Measurements from ENCODE around the gene TMEM132D.

Gene TMEM132D

DNA sequence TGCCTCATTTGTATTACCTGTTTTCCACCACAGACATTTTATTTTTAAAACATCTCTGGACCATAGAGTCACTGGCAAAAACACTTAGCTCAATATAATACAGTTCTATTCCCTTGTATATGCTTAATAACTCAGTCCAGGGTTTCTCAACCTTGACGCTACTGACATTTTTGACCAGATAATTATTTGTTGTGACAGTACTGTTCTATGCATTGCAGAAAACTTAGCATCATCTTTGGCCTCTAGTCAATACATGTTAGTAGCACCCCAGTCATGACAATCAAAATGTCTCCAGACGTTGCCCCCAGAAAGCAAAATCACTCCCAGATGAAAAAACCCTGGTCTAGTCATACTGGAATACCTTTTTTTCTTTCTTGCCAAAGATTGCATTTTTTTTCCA is 174.7 kb downstream of the TMEM132D start:
- DNase-seq (ENCODE audit: low read depth in 3 of 3, low spot score in 1 of 3), result no peak

DNA sequence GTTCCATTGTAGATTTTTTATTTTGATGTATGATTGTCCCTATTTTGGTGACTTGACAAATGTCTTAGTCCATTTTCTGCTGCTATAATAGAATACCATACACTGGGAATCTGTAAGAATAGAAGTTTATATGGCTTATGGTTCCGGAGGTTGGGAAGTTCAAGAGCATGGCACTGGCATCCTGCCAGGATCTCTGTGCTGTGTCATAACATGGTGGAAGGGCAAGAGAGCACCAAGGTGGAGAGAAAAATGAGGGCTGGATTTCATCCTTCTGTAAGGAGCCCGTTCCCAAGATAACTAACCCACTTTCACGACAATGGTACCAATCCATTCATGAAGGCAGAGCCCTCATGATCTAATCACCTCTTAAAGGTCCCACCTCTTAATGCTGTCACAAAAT is 176.7 kb downstream of the TMEM132D start:
- no peak for DNase-seq (ENCODE audit: low read depth in 3 of 3, low spot score in 1 of 3)

DNA sequence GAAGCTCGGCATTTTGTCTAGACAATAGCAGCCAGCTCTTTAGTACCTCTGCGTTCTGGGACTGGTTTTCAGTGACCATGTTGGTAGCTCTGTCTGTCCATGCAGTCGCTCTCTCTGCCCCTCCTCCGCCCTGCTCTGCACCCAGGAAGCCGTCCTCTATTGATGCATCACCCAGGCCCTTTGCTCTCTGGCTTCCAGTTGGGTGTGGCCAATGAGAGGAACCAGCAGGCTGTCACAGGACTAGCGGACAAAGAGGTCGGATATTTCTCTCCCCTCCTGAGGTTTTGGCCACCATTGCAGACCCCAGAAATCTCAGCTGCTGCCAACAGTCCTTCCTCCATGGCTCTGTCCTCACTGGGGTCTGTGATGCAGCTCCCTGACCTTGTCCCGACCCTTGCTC is 180.6 kb downstream of the TMEM132D start:
- DNase-seq (ENCODE audit: low read depth in 3 of 3, low spot score in 1 of 3), result no peak

DNA sequence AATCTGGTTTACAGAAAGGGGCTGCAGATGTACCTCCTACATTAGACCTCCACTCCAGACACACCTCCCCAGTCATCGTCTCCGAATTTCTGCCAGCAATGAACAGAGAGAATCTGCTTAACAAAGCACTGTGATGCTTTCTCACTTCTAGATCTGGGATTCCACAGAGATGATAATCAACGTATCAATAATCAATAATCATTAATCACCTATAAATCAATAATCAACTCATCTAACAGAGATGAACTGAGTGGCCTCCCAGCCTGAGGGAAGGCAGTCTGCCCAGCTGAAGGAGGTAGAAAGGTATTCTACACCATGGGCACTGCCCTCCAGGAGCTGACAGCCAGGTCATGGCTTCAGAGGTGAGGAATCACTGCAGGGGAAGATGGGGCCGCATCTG is 183.2 kb downstream of the TMEM132D start:
- no peak for DNase-seq (ENCODE audit: low read depth in 3 of 3, low spot score in 1 of 3)

DNA sequence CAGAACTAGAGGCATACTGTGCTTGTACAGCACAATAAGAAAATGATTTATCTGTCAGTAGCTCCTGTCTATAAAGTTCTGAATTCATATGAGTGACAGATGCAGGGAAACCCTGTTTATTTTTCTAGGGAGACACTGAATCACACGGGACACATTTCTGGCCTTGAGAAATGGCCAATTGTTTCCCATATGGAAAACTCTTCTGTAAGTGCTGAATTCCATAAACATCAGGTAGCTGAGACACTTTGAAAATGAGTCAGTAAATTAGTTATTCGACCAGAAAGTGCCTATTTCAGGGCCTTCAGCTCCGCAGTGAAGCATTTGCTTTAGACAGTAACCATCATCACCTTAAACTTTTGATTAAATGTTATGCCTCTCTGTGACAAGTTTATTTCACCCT is 184.4 kb downstream of the TMEM132D start:
- DNase-seq (ENCODE audit: low read depth in 3 of 3, low spot score in 1 of 3), result no peak

DNA sequence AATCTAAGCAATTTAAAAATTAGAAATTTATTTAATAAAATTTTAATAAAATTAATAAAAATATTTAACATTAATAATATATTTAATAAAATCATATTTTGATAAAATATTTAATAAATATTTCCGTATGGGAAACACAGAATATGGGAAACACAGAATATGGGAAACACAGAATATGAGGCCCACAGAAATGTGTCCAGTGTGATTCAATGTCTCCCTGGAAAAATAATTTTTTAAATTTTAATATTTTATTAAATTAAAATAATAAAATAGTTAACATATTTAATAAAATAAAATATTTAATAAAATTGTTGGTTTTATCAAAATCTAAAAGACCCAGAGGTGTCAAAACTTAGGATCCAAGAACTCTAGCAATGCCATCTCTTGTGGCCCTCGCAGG is 186.4 kb downstream of the TMEM132D start:
- no peak for DNase-seq (ENCODE audit: low read depth in 3 of 3, low spot score in 1 of 3)

DNA sequence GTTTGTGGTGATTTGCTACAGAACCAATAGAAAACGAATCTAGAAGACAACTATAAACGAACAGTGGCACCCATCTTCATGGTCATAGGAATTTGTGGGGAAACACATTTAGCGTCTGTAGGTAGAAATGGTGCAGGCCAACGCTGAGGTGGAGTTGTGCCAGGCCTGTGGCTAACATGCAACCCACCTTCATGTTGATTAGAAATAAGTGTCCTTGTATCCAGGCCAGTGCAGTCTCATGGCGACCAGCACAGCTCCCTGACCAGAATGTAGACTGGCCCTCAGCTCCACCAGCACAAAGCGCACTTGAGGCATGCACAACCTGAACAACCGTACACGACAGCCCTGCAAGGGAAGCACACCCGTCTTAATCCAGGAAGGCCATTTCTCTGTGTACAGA is 187.0 kb downstream of the TMEM132D start:
- no peak for DNase-seq (ENCODE audit: low read depth in 3 of 3, low spot score in 1 of 3)

DNA sequence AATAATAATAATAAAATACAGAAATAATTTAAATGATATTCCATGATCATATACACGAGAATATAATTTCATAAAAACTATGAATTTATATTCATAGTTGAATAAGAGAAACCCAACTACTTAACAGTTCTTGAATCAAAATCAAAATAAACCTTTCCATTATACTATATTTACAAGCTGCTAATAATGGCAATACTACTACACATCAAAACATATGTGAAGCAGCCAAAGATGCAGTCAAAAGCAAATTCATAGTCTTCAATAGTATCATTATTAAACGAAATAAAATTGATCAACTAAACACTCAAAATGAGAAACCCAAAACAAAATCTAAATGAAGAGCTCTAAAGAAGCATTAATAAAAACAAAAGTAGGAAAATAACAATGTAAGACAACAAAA is 197.1 kb downstream of the TMEM132D start:
- DNase-seq (ENCODE audit: low read depth in 3 of 3, low spot score in 1 of 3), result no peak

DNA sequence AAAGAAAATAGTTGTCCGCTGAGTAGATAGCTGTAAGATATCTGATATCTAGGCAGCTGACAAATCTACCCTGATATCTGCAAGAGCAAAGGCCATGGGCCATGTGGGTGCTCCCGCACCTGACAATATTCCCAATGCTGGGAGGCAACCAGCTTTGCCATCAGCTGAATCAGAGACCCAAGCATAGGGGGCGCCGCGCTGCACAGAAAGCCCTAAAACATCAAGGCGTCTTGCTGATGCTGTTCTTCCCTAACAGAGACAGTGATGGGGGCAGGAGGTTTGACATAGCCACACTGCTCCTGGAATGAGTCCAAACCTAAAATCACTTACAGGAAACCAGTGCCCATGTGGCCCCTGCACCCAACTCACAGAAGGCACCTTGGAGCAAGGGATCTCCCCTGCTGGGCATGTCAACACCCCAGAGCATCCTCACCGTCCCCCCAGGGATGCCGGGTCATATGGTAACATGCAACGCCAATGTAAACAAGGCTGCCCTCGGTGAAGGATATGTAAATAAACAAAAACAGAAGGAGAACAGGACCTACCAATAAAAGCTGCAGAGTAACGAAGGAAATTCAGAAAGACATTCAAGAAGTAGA is 199.5 kb downstream of the TMEM132D start:
- DNase-seq (ENCODE audit: low read depth in 3 of 3, low spot score in 1 of 3), result no peak

DNA sequence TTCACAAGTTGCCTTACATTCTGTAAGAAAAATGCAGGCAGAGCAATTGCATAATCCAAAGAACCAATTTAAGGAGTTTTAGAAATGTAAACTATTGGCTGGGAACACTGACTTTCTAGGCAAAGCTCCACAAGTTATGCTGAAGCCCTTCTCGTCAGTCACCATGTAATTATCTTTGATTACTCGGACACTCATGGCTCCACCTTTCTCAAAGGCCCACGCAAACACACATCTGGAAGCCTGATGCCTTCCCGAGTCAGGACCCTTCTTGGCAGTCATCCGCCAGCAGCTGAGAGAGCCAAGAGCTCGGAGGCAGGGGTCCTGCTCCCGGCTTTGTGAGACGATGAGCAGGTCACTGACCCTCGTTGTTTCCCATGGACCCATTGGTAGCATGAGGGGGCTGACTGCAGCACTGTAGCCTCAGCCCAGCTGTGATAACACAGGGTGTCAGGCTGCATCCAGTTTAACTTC is 202.2 kb downstream of the TMEM132D start:
- DNase-seq (ENCODE audit: low read depth in 3 of 3, low spot score in 1 of 3), result no peak

DNA sequence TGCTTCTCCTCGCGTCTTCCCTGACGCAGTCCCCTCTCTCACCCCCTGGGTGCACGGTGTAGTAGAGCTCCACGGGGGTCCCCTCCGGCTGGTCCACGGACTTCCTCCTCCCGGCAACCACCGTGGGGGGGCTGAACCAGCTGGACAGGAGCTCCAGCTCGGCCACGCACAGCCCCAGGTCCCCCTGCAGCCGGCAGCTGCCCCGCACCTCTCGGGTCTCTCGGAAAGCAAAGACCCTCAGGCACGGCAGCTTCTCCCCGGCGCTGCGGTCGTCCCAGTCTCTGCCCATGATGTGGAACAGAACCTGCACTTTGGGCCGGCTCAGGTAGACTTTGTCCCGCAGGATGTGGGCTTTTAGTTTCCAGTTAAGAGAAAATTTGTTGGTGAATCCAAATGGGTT is 203.8 kb downstream of the TMEM132D start:
- DNase-seq (ENCODE audit: low read depth in 3 of 3, low spot score in 1 of 3), result no peak

DNA sequence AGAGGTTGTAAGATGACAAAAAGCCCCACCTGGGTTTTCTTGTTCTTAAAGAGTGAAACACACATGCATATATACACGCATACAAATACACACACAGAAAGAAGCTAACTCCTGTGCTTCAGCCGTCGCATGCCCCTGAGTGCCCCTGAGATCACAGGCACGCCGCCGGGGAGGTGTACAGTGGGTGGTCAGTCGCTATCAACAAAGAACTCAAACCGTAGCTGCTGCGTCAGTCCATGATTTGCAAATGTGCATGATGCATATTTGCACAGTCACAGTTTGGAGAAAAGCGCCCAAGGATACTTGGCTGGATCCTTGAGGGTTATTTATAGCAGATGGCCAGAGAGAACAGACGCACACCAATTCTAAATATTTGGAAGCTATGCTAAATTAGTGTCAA is 206.9 kb downstream of the TMEM132D start:
- DNase-seq (ENCODE audit: low read depth in 3 of 3, low spot score in 1 of 3), result no peak

DNA sequence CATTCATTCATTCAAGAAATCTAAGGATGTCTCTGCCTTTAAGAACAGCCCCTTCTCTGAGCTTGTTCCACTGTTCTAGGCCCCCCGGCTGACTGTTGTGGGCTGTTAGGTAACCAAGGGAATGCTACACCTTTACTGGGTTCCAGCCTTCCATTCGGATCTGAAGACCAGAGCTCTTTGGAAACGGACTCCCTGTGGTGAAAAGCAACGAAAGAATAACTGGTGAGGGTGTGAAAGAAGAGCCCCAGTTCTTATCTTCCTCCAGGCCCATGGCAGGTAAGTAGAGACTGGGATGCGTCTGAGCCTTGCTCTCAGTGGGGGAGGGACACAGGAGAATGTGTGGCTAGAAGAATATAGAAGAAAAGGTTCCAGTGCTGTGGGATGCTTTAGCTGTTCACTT is 207.4 kb downstream of the TMEM132D start:
- no peak for DNase-seq (ENCODE audit: low read depth in 3 of 3, low spot score in 1 of 3)

DNA sequence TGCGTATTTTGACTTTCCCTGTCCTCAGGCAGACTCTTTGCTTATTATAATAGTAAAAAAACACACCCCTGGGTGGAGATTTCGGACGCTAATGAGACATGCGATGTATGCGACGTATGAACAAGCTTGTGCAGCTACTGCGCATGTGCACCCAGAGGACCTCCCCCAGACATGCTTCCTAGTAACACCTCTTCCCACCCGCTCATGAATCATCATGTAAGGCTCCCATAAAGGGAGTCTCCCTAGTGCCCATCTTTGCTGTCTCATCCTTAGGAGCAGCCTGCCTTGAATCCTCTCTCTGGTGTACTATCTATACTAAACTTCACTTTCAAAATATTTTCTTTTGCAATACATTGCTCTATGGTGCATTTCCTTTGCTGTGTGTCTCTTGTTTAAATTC is 210.1 kb downstream of the TMEM132D start:
- no peak for DNase-seq (ENCODE audit: low read depth in 3 of 3, low spot score in 1 of 3)

DNA sequence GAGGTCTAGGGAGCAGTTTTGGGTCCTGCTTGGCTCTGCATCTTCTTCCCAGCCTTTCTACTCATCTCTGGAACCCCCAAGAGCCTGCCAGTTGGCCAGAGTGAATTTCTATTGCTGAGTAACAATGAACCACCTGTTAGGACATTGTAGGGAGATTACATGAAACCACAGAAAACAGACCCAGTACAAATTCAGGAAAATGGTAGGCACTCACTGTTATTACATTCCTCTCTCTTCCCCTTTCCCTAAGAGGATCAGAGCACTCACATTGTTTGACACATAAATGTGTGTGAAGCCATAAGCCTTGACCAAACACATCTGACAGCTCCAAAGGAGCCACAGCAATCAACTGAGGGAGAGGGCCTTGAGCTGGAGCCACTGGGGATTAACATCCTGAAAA is 216.1 kb downstream of the TMEM132D start:
- DNase-seq (ENCODE audit: low read depth in 3 of 3, low spot score in 1 of 3), result no peak

DNA sequence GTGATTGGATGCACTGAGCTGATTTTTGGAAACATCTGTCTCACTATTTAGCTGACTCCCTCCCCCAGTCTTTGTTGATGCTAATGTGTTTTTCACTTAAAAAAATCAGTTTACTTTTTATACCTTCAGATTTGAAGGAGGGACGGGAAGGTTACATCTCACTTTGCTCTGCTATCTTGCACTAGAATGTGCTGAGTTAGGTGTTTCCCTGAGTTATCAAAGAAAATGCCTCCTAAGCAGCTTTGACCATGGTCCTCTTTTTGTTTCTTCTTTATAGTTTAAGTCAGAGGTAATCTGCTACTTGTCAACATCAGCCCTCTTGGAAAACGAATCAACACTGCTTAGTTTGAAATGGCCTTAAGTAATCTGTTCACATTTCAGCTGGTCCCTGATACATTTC is 222.0 kb downstream of the TMEM132D start:
- no peak for DNase-seq (ENCODE audit: low read depth in 3 of 3, low spot score in 1 of 3)

DNA sequence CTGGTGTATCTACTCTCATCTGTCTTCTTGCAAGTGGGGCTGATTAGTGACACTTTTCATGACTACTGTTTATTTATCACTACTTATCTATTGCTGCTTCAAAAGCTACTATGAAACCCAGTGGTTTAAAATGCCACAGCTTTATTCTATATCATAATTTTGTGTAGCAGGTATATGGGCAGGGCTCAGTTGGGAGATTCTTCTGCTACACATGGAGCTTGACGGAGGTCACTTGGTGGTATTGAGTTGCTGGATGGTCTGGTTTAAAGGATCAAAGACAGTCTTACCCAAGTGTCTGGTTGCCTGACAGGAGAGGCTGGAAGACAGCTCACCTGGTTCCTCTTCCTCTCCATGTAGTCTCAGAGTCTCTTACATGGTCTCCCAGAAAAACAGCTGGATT is 222.7 kb downstream of the TMEM132D start:
- DNase-seq (ENCODE audit: low read depth in 3 of 3, low spot score in 1 of 3), result no peak

DNA sequence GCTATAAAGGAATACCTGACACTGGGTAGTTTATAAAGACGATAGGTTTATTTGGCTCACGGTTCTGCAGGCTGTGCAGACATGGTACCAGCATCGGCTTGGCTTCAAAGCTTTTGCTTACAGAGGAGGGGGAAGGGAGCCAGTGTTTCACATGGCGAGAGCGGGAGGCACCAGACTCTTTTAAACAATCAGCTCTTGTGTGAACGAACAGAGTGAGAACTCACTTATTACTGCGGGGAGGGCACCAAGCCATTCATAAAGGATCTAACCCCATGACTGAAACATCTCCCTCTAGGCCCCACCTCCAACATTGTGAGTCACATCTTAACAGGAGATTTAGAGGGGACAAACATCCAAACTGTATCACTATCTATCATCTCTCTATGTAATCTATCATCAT is 227.4 kb downstream of the TMEM132D start:
- DNase-seq (ENCODE audit: low read depth in 3 of 3, low spot score in 1 of 3), result no peak

DNA sequence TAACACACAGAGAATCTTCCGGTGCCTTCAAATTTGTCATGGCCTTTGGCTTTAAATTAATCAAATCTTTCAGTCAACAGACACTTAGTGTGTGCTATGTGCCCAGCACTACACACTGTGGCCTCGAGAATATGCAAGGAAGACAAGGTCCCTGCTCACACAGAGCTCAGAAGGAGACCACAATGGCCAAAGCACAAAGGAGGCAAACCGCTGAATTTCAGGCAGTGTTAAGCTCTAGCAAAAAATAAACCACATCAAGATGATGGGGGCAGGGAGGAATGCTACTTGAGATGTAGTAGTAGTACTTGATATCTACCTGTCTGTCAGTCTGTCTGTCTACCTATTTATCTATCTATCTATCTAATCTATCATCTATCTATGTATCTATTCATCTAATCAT is 227.9 kb downstream of the TMEM132D start:
- DNase-seq (ENCODE audit: low read depth in 3 of 3, low spot score in 1 of 3), result no peak

DNA sequence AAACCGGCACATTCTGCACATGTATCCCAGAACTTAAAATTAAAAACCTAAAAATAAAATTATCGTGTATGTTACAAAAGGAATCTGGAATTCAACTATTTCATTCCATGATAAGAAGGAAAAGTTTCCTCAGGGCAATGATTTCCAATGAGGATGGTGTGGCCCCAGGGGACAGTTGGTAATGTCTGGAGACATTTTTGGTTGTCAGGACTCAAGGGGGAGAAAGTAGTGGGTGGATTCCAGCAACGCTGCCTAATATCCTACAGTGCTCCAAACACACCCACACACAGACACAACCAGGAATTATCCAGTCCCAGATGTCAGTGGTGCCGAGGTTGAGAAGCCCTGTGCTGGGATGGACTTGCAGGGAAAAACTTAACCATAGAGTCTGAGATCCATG is 228.3 kb downstream of the TMEM132D start:
- no peak for DNase-seq (ENCODE audit: low read depth in 3 of 3, low spot score in 1 of 3)

DNA sequence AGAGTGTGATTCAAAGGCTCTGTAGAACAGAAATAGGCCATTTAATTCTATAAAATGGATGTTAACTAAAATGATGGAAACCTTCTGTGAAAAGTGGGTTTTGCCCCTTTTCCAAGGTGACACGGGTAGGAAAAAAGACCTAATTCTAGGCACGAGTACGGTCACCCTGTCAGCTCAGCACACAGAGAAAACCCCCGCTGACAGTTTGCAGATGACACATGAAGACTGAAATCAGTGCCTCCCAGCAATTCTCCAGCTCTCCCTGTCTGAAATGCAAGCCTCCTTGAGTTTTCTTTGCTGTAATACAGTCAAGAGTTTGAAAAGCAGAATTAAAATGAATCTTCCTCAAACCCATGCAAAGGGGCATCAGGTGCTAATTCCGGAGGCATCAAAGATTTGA is 230.0 kb downstream of the TMEM132D start:
- no peak for DNase-seq (ENCODE audit: low read depth in 3 of 3, low spot score in 1 of 3)

DNA sequence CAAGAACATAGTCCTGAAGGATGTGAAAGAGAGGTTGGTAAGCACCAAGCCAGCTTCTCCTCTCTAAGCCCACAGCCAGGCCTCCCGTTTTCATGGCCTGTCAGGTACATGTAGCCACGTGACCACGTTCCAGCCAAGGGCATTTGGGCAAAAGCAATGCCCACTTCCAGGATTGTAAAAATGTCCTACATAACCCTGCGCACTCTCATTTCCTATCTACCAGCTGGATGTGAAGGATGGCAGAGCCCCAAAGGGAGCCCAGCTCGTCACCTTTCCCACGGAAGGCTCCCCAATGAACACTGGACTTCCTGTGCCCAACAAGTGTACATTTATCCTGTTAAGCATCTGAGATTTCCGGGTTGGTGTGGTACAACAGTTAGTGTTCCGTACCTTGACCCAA is 231.7 kb downstream of the TMEM132D start:
- DNase-seq (ENCODE audit: low read depth in 3 of 3, low spot score in 1 of 3), result no peak

DNA sequence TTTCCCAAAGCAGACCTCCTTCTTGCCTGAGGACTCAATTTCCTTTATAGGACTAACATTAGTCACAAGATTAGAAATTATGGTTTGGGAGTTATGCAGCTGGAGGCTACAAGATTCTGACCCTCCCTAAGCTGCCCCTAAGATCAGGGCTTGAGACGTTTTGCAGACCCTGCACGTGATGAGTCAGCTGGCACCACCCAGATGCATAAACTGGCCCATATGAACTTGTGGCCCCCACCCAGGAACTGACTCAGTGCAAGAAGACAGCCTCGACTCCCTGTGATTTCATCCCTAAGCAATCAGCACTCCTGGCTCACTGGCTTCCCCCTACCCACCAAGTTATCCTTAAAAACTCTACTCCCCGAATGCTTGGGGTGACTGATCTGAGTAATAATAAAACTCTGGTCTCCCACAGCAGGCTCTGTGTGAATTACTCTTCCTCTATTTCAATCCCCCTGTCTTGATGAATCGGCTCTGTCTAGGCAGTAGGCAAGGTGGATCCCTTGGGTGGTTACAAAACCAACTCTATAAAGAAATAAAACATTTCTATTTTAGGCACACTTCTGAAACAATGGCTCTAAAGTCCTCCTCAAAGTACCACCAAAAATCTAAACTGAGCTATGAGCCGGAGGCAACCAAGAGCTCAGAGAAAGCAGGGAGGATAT is 233.4 kb downstream of the TMEM132D start:
- no peak for DNase-seq (ENCODE audit: low read depth in 3 of 3, low spot score in 1 of 3)
